BJ (cell line): ENCODE measurements around the gene CDK17. TPM values are rescaled to one million over a fixed set of nuclear protein-coding genes. Genes with fewer than 3 reads are reported as not detected.
"Not testable (repeated sequence)": the region's sequence is repeated elsewhere in the genome, so short reads cannot be mapped to it uniquely, and the experiment has no call there.

ENCODE experiments used
- CTCF ChIA-PET: fragments of 350-600 bp; formaldehyde crosslinking; extraction: SDS; loops from one replicate; lab custom pipeline; 2021; ENCODE audit warnings: antibody characterized with exemption, inconsistent platforms; lab: Yijun Ruan, JAX
- POLR2A ChIA-PET: fragments of 300-600 bp; sonication (Branson Sonifier 250); formaldehyde crosslinking; extraction: SDS; loops from one replicate; lab custom pipeline; 2021; ENCODE audit warnings: antibody characterized with exemption; lab: Charles Lee
- DNase-seq: peaks from one replicate; pipeline ENCODE4 v3.0.0-alpha.2; 2011; ENCODE audit warnings: low read depth
- H3K27me3 ChIP-seq: 2 replicates; pipeline ENCODE4 v1.6.0; 2011; ENCODE audit warnings: low read length; ENCODE audit not compliant: control insufficient read depth, insufficient read depth
- H3K36me3 ChIP-seq: 2 replicates; pipeline ENCODE4 v1.5.1; 2011; ENCODE audit warnings: low read length; ENCODE audit not compliant: control insufficient read depth, insufficient read depth
- H3K4me3 ChIP-seq: 2 replicates; pipeline ENCODE4 v1.5.1; 2011; ENCODE audit warnings: low read depth, mild to moderate bottlenecking, control low read depth, low read length
- polyA plus RNA-seq: library from polyadenylated mRNA; depleted of rRNA; stranded (reverse); fragments of >200 nt; gene quantifications from 2 replicates; pipeline ENCODE4 v1.2.3, GENCODE V29; 2011
- TF ChIP-seq, protein P1 (sequence below): IDR thresholded peaks from 2 replicates; pipeline ENCODE4 v1.5.1; 2011; ENCODE audit warnings: low read depth, mild to moderate bottlenecking, control low read depth, inconsistent platforms, low read length, moderate library complexity; ENCODE audit not compliant: insufficient read depth

Gene CDK17
- polyA plus RNA-seq, 1 experiment: 14.8 TPM

DNA sequence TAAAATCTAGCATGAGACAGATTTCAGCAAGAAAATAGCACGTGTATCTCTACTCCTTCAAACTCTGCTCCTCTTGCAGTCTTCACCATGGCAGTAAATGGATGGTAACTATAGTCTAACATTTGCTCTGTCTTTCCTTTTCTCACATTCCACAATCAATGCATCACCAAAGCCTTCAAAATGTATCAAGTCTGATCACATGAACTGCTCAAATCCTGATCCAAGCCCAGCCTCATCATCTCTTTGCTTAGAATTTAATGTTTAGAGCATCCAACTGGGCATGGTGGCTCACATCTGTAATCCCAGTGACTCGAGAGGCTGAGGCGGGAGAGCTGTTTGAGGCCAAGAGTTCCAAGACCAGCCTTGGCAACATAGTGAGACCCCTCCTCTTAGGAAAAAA is 45.9 kb downstream of the CDK17 start:
- Histone ChIP-seq H3K4me3 (no peak overlapping the region), H3K36me3 (no peaks in the 10 kb centered on the region), H3K27me3 (no peaks in the 10 kb centered on the region)
- ChIA-PET CTCF (no interaction called here), POLR2A (no interaction called here)
- DNase-seq: no peak
- TF ChIP-seq, protein P1, sequence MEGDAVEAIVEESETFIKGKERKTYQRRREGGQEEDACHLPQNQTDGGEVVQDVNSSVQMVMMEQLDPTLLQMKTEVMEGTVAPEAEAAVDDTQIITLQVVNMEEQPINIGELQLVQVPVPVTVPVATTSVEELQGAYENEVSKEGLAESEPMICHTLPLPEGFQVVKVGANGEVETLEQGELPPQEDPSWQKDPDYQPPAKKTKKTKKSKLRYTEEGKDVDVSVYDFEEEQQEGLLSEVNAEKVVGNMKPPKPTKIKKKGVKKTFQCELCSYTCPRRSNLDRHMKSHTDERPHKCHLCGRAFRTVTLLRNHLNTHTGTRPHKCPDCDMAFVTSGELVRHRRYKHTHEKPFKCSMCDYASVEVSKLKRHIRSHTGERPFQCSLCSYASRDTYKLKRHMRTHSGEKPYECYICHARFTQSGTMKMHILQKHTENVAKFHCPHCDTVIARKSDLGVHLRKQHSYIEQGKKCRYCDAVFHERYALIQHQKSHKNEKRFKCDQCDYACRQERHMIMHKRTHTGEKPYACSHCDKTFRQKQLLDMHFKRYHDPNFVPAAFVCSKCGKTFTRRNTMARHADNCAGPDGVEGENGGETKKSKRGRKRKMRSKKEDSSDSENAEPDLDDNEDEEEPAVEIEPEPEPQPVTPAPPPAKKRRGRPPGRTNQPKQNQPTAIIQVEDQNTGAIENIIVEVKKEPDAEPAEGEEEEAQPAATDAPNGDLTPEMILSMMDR: no peak

DNA sequence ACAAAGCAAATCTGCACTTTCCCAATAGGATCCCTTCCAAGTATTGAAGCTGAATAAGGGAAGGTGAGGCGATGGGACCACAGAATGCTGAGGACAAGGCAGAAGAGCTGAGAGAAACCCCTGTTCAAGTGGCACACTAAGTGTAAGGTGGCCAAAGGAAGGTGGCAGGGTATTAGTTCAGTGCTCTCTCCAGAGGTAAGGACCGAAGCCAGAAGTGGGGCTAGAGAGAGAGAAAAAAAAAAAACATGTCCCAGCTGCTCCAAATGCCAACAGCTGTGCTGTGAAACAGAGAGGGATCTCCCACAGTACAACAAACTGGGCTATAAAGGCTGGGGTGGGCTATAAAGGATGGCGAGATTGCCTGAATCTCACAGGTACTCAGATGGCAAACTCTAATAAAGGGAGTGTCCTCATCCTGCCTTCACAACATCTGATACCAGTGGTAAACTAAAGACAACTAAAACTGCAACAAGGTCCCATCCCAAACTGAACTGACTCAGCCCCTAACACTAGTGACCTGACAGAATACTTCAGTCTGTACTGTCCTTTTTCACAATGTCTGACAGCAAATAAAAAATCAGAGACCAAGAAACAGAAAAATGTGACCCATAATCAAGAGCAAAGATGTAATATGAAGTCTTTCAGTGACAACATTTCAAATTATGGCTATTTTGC is 47.9 kb downstream of the CDK17 start:
- ChIA-PET POLR2A (no interaction called here), CTCF (interaction anchor here (0.9 kb wide), 1 partner anchor 18 kb away, joined by 3 read pairs; no protein-coding TSS in a partner anchor)
- DNase-seq: no peak
- H3K36me3 ChIP-seq: no peaks in the 10 kb centered on the region
- H3K27me3 ChIP-seq: no peaks in the 10 kb centered on the region
- H3K4me3 ChIP-seq: no peak overlapping the region
- TF ChIP-seq, protein P1: no peak

DNA sequence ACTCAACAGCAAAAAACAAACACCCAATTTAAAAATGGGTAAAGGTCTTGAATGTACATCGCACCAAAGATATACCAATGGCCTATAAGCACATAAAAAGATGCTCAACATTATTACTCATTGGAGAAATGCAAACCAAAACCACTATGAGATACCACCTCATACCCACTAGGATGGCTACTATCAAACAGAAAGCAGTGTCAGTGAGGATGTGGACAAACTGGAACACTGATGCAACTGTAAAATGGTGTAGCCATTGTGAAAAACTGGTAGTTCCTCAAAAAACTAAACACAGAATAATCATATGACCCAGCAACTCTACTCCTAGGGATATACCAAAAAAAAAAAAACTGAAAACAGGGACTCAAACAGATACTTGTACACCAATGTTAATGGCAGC is 49.3 kb downstream of the CDK17 start:
- no peaks in the 10 kb centered on the region for H3K27me3 ChIP-seq
- TF ChIP-seq, protein P1: no peak
- no peak for DNase-seq
- no peaks in the 10 kb centered on the region for H3K36me3 ChIP-seq
- ChIA-PET CTCF (no interaction called here), POLR2A (no interaction called here)
- no peak overlapping the region for H3K4me3 ChIP-seq

DNA sequence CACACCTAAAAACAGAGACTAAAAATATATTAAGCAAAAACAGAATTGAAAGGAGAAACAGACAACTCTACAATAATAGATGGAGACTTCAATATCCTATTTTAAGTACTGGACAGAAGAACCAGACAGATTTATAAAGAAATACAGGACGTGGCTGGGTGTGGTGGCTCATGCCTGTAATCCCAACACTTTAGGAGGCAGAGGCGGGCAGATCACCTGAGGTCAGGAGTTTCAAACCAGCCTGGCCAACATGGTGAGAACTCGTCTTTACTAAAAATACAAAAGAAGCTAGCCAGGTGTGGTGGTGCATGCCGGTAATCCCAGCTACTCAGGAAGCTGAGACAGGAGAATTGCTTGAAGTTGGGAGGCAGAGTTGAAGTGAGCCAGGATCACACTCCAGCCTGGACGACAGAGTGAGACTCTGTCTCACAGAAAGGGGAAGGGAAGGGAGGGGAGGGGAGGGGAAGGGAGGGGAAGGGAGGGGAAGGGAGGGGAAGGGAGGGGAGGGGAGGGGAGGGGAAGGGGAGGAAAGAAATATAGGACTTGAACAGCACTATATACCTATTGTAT is 53.0 kb downstream of the CDK17 start:
- H3K27me3 ChIP-seq: no peaks in the 10 kb centered on the region
- TF ChIP-seq, protein P1: no peak
- ChIA-PET CTCF (interaction anchor here (0.6 kb wide), 2 partner anchors 19 to 42 kb away, joined by 3 read pairs; no protein-coding TSS in a partner anchor), POLR2A (interaction anchor here (0.6 kb wide), 1 partner anchor 22 kb away, joined by 8 read pairs; no protein-coding TSS in a partner anchor)
- H3K36me3 ChIP-seq: 0 out of 2 replicates have a peak, but pooled peaks cover 2% of the 10 kb centered on the region
- H3K4me3 ChIP-seq: no peak overlapping the region
- DNase-seq: no peak

DNA sequence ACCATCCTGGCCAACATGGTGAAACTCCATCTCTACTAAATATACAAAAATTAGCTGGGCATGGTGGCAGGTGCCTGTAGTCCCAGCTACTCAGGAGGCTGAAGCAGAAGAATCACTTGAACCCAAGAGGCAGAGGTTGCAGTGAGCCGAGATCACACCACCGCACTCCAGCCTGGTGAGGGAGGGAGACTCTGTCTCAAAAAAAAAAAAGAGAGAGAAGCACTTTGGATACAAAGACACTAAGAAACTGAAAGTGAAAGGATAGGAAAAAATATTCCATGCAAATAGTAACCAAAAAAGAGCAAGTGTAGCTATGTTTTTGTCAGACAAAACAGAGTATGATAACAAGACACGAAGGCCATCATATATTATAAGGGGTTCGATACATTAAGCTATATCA is 53.5 kb downstream of the CDK17 start:
- CTCF ChIA-PET: interaction anchor here (0.6 to 1.1 kb wide), 2 partner anchors 14 to 19 kb away, joined by 3 read pairs; no protein-coding TSS in a partner anchor
- H3K36me3 ChIP-seq, H3K27me3 ChIP-seq, H3K4me3 ChIP-seq, POLR2A ChIA-PET, DNase-seq: not testable (repeated sequence)
